NK-92 (cell line): ENCODE results near the gene TMEM229A.
"Not testable (repeated sequence)": the region's sequence is repeated elsewhere in the genome, so short reads cannot be mapped to it uniquely, and the experiment has no call there.

Experiments used
- DNase-seq: peaks from one replicate; lab custom pipeline; 2025; ENCODE audit not compliant: unreplicated experiment; lab: John Stamatoyannopoulos, UW

The TMEM229A gene

GRCh38 chr7:124033095-124033806 is 384 bp upstream of the TMEM229A start:
- DNase-seq = no peak

- DNase-seq = no peak
Observed at GRCh38 chr7:124031919-124032318, 948 bp downstream of the TMEM229A start.

GRCh38 chr7:124031406-124031805 is 1.5 kb downstream of the TMEM229A start:
- DNase-seq = no peak

- DNase-seq = no peak
Observed at GRCh38 chr7:124030964-124031363, 1.9 kb downstream of the TMEM229A start.

GRCh38 chr7:124029396-124030188 is 3.3 kb downstream of the TMEM229A start:
- DNase-seq = no peak

- no peak for DNase-seq
Observed at GRCh38 chr7:124027236-124027635, 5.6 kb downstream of the TMEM229A start.

GRCh38 chr7:124024329-124024728 is 8.5 kb downstream of the TMEM229A start:
- not testable (repeated sequence) for DNase-seq

GRCh38 chr7:124022551-124022950 is 10.3 kb downstream of the TMEM229A start:
- DNase-seq = no peak

GRCh38 chr7:124020060-124020459 is 12.8 kb downstream of the TMEM229A start:
- DNase-seq = no peak

GRCh38 chr7:124013306-124013705 is 19.6 kb downstream of the TMEM229A start:
- no peak for DNase-seq

- DNase-seq = no peak
Observed at GRCh38 chr7:124012864-124013263, 20.0 kb downstream of the TMEM229A start.

- DNase-seq = no peak
Observed at GRCh38 chr7:124009321-124009720, 23.5 kb downstream of the TMEM229A start.

GRCh38 chr7:124008296-124008695 is 24.6 kb downstream of the TMEM229A start:
- DNase-seq = not testable (repeated sequence)

- no peak for DNase-seq
Observed at GRCh38 chr7:123999703-124000102, 33.2 kb downstream of the TMEM229A start.

- no peak for DNase-seq
Observed at GRCh38 chr7:123998921-123999320, 33.9 kb downstream of the TMEM229A start.

GRCh38 chr7:123996327-123996625 is 36.6 kb downstream of the TMEM229A start:
- DNase-seq = no peak

GRCh38 chr7:123995617-123996326 is 37.1 kb downstream of the TMEM229A start:
- no peak for DNase-seq

GRCh38 chr7:123994449-123994848 is 38.4 kb downstream of the TMEM229A start:
- no peak for DNase-seq

- DNase-seq = no peak
Observed at GRCh38 chr7:123993996-123994395, 38.9 kb downstream of the TMEM229A start.

- DNase-seq = no peak
Observed at GRCh38 chr7:123992913-123993518, 39.9 kb downstream of the TMEM229A start.

GRCh38 chr7:123987445-123987844 is 45.4 kb downstream of the TMEM229A start:
- no peak for DNase-seq
